Measurements from ENCODE around the gene DDX18. TPM values are rescaled to one million over a fixed set of nuclear protein-coding genes. Genes with fewer than 3 reads are reported as not detected.
A peak's percentile ranks its signal among the peaks of the same experiment; 100 is the strongest.

DDX18 gene
- total and polyA plus RNA-seq, 4 donors, result 16.3 to 34.4 (median 23.3) TPM

GRCh38 chr2:117770730-117771129 is 43.8 kb upstream of the DDX18 start:
- Histone ChIP-seq H3K4me3 (ENCODE audit: low read depth in 1 of 3, low read length in 3 of 3) (no peak overlapping the region), H3K27ac (ENCODE audit: low read depth in 1 of 2, low read length in 2 of 2) (no peak overlapping the region), H3K27me3 (ENCODE audit: control insufficient read depth in 4 of 4, insufficient read depth in 4 of 4, low read length in 3 of 4) (no peaks in the 10 kb centered on the region), H3K9me3 (ENCODE audit: control insufficient read depth in 4 of 4, low read length in 3 of 4) (no peaks in the 10 kb centered on the region), H3K9ac (ENCODE audit: low read depth in 1 of 2, low read length in 2 of 2) (no peak overlapping the region), H3K4me1 (ENCODE audit: control insufficient read depth in 4 of 4, insufficient read depth in 4 of 4, low read length in 3 of 4) (no peaks in the 10 kb centered on the region), H3K36me3 (ENCODE audit: control insufficient read depth in 4 of 4, insufficient read depth in 3 of 4, low read depth in 1 of 4, low read length in 3 of 4) (no peaks in the 10 kb centered on the region)
- WGBS, result 54% methylated on average over 1 of the region's 1 CpG
- TF ChIP-seq ZBTB33 (IDR thresholded peaks at IDR 0.05), result no peak
- TF ChIP-seq TAF1 (conservative IDR thresholded peaks at IDR 0.05), result no peak
- TF ChIP-seq MAX (IDR thresholded peaks at IDR 0.05), result no peak
- TF ChIP-seq HNF4A (conservative IDR thresholded peaks at IDR 0.05), result no peak
- TF ChIP-seq NR2F2 (IDR thresholded peaks at IDR 0.05), result no peak
- no peak for TF ChIP-seq EGR1 (IDR thresholded peaks at IDR 0.05; ENCODE audit: low read depth in 2 of 2)
- no peak for TF ChIP-seq FOXA1 (IDR thresholded peaks at IDR 0.05)
- TF ChIP-seq CTCF (IDR thresholded peaks at IDR 0.05; ENCODE audit: low read depth, low read length, missing input control), result no peak
- TF ChIP-seq RAD21 (IDR thresholded peaks at IDR 0.05), result no peak
- no peak for TF ChIP-seq GABPA (IDR thresholded peaks at IDR 0.05 in 1 of 2, conservative IDR thresholded peaks at IDR 0.05 in 1 of 2)
- no peak for TF ChIP-seq JUND (IDR thresholded peaks at IDR 0.05)
- no peak for TF ChIP-seq REST (IDR thresholded peaks at IDR 0.05)
- TF ChIP-seq SP1 (IDR thresholded peaks at IDR 0.05), result no peak
- DNase-seq (ENCODE audit: low spot score), result no peak

- 34% methylated on average over 4 of the region's 4 CpGs for WGBS
- Histone ChIP-seq H3K4me3 (ENCODE audit: low read depth in 1 of 3, low read length in 3 of 3) (no peak overlapping the region), H3K36me3 (ENCODE audit: control insufficient read depth in 4 of 4, insufficient read depth in 3 of 4, low read depth in 1 of 4, low read length in 3 of 4) (no peaks in the 10 kb centered on the region), H3K27me3 (ENCODE audit: control insufficient read depth in 4 of 4, insufficient read depth in 4 of 4, low read length in 3 of 4) (no peaks in the 10 kb centered on the region), H3K27ac (ENCODE audit: low read depth in 1 of 2, low read length in 2 of 2) (no peak overlapping the region), H3K9ac (ENCODE audit: low read depth in 1 of 2, low read length in 2 of 2) (no peak overlapping the region), H3K4me1 (ENCODE audit: control insufficient read depth in 4 of 4, insufficient read depth in 4 of 4, low read length in 3 of 4) (no peaks in the 10 kb centered on the region), H3K9me3 (ENCODE audit: control insufficient read depth in 4 of 4, low read length in 3 of 4) (no peaks in the 10 kb centered on the region)
- DNase-seq (ENCODE audit: low spot score), result no peak
- TF ChIP-seq CTCF (IDR thresholded peaks at IDR 0.05; ENCODE audit: low read depth, low read length, missing input control) (peak; percentile 30), RAD21 (IDR thresholded peaks at IDR 0.05) (peak; percentile 69 to 71), GABPA (IDR thresholded peaks at IDR 0.05 in 1 of 2, conservative IDR thresholded peaks at IDR 0.05 in 1 of 2) (no peak)
Measured at GRCh38 chr2:117771969-117772630, 42.4 kb upstream of the DDX18 start.
